C1 segment of cervical spinal cord (tissue), 14 donors: ENCODE results near the gene AGAP9.
"Not testable (repeated sequence)": the region's sequence is repeated elsewhere in the genome, so short reads cannot be mapped to it uniquely, and the experiment has no call there.

Experiments
- DNase-seq, 14 donors: peaks; one replicate each; lab custom pipeline; 2025; lab: John Stamatoyannopoulos, UW

The AGAP9 gene

GRCh38 chr10:47457528-47457820, 66.0 kb downstream of the AGAP9 start:
- no peak for DNase-seq

DNA sequence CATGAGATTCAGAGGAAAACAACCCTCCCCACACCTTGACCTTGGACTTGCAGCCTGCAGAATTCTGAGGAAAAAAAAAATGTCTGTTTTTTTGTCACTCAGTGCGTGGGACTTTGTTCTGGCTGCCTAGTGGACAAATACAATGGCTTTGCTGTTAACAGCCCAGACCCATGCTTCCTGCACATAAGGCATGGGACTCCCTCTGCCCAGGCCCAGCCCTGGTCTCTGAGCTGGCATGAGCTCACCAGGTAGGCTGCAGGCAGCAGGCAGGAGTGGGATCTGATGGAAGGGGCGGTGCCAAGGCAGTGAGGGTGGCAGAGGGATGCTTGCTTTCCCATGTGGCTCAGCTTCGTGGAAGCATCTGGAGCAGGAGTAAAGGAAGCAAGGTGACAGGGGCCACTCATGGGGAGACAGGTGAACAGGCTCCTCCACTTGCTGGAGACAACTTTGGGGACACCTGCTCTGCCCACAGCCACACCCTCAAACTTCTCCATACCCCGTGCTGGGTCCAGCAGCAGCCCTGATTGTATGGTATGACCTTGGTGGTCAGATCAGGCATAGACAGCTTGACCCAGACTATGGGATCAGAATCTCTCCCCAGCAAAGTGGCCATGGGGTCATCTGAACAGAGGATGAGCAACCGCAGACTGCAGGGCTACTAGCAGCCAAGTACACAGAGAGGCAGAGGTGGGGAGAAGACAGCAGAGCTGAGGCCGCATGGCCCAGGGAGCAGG, 66.5 kb downstream of the AGAP9 start:
- no peak for DNase-seq

DNA sequence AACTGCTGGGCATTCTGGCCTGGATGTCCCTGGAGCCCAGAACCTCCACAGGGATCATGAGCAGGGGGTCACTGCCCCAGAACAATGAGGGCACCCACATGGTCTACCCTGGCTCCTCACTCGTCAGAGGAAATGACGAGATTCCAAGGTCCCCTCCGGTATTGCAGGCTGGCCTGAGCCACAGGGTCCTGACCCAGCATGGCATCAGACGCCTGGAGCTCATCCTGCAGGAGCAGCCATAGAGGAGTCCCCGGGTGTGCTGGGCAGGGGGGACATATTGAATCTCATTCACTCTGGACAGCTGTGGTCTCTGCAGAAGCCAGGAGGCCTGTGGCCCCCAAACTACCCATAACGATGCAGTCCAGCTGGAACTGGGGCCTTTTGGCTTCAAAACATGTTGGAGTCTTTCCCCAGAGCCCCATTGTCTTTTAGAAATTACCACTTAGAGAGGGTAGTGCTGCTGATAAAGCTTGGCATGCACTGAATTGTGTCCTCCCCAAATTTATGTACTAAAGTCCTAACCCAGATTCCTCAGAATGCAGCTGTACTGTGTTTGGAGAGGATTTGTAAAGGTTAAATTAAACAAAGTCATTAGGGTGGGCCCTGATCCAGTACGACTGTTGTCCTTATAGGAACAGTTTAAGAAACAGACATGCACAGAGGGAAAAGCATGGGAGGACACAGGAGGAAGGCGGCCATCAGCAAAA, 67.2 kb downstream of the AGAP9 start:
- DNase-seq, result no peak

GRCh38 chr10:47455350-47456078, 67.9 kb downstream of the AGAP9 start:
- DNase-seq, result not testable (repeated sequence)

DNA sequence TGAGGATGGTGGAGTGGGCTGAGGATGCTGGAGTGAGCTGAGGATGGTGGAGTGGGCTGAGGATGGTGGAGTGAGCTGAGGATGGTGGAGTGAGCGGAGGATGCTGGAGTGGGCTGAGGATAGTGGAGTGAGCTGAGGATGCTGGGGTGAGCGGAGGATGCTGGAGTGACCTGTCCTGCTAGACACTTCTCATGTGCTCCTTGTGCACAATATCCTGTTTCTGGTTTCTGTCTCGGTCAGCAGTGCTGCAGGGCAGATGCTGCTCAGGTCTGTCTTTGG, 68.7 kb downstream of the AGAP9 start:
- DNase-seq, result no peak

- DNase-seq, result no peak
Measured at GRCh38 chr10:47454008-47454779, 69.2 kb downstream of the AGAP9 start.

DNA sequence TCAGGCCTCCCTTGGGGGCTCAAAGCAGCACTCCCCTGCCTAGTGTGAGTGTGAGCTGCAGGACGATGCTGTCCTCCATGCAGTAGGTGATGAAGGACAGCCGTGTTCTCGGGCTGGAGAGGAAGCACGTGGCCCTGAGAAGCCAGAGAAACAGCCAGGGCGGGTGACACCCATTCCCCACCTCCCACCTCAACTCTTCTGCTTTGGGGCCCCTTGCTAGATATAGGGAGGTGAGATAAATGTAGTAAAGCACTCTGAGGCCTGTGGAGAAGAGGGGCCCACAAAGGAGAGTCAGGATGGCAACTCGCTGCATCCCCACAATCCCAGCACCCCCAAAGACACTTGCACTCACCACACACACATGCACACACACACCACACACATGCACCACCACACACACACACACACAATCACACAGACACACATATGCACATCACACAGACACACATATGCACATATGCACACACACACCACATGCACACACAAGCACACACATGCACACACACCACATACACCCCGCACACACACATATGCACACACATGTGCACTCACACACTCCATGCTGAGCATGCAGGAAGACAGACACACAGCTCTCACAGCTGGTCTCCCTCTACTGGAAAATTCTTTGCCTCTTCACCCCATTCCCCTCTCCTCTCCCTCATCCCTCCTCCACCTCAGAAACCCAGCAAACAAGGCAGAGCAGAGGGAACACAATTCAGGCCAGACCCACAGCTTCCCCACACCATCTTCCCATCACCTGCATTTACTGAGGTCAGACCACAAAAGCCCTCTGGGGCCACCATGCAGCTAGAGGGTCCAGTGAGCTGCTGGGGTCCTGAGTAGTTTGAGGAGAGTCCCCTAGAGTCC, 70.1 kb downstream of the AGAP9 start:
- DNase-seq, result no peak

GRCh38 chr10:47452495-47453140, 70.8 kb downstream of the AGAP9 start:
- no peak for DNase-seq

GRCh38 chr10:47451998-47452494, 71.4 kb downstream of the AGAP9 start:
- DNase-seq, result no peak
